RWPE2 (cell line): ENCODE results near the gene ARID3A.

Source experiments
- ATAC-seq: fragments of 200-7000 bp; cut with Tn5 transposase; 3 replicates; pipeline ENCODE4 v1.9.1; 2021; ENCODE audit warnings: low read depth
- DNase-seq: peaks from one replicate; pipeline ENCODE4 v3.0.0-alpha.2; 2020; ENCODE audit warnings: low spot score
- H3K27ac ChIP-seq: fragments of 450-650 bp; 2 replicates; pipeline ENCODE4 v1.5.1; 2017; ENCODE audit warnings: mild to moderate bottlenecking; ENCODE audit not compliant: poor library complexity, severe bottlenecking
- H3K27me3 ChIP-seq: fragments of 250-450 bp; sonication (Bioruptor Pico); 2 replicates; pipeline ENCODE4 v1.5.1; 2021; ENCODE audit warnings: mild to moderate bottlenecking, moderate library complexity; ENCODE audit not compliant: insufficient read depth, poor library complexity, severe bottlenecking
- H3K36me3 ChIP-seq: fragments of 250-450 bp; sonication (Bioruptor Pico); 2 replicates; pipeline ENCODE4 v1.5.1; 2020; ENCODE audit warnings: low read depth, mild to moderate bottlenecking, moderate library complexity
- H3K4me1 ChIP-seq: fragments of 250-450 bp; sonication (Bioruptor Pico); 2 replicates; pipeline ENCODE4 v1.5.1; 2021; ENCODE audit warnings: mild to moderate bottlenecking, moderate library complexity; ENCODE audit not compliant: insufficient read depth, poor library complexity, severe bottlenecking
- H3K4me3 ChIP-seq: fragments of 250-450 bp; sonication (Bioruptor Pico); 2 replicates; pipeline ENCODE4 v1.5.1; 2021; ENCODE audit warnings: mild to moderate bottlenecking, moderate library complexity; ENCODE audit not compliant: severe bottlenecking
- H3K9me3 ChIP-seq: fragments of 250-450 bp; sonication (Bioruptor Pico); 2 replicates; pipeline ENCODE4 v1.5.1; 2021; ENCODE audit warnings: mild to moderate bottlenecking, moderate library complexity; ENCODE audit not compliant: severe bottlenecking
- TF ChIP-seq, protein P1 (sequence below): fragments of 450-650 bp; IDR thresholded peaks from one replicate; pipeline ENCODE4 v1.5.1; 2017; ENCODE audit warnings: mild to moderate bottlenecking, moderate library complexity; ENCODE audit not compliant: poor library complexity, severe bottlenecking

The ARID3A gene

DNA sequence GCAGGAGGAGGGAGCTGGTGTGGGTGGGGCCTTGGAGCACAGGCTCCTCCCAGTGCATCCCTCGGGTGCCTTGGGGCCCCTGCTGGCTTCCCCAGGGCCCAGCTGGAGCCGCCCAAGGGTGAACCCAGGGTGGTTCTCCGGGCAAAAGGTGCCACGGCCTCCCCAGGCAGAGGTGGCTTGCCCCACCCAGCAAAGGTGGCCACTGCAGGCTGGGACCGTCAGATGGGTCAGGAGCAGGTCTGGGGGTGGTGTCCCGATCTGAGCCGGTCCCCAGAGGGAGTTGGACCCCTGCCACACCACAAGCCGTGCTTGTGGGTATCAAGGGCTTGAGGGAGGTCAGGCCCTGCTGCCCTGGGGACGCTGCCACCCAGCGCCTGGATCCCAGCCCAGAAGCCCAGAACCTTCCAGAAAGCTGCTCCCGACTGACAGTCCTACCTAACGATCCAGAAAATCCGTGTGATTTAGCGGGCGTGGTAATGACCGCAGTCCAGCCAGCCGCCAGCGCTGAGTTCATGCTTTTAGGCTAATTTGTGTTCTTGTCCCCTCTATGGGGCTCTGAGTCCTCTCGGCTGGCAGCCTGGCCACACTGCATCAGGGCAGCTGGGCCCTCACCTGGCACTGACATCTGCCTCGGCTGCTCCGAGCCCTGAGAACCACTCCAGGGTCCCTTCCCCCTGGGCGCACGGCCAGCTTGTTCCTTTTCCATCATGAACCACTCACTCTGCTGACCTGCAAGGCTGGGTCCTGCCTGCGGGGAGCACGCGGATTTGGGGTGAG lies 69.4 kb downstream of the ARID3A start:
- H3K4me3 ChIP-seq: no peak overlapping the region
- ATAC-seq (peak; percentile 19; the same call in 1 of the 3 replicates), DNase-seq (no peak)
- no peak overlapping the region for H3K27ac ChIP-seq
- TF ChIP-seq, protein P1, sequence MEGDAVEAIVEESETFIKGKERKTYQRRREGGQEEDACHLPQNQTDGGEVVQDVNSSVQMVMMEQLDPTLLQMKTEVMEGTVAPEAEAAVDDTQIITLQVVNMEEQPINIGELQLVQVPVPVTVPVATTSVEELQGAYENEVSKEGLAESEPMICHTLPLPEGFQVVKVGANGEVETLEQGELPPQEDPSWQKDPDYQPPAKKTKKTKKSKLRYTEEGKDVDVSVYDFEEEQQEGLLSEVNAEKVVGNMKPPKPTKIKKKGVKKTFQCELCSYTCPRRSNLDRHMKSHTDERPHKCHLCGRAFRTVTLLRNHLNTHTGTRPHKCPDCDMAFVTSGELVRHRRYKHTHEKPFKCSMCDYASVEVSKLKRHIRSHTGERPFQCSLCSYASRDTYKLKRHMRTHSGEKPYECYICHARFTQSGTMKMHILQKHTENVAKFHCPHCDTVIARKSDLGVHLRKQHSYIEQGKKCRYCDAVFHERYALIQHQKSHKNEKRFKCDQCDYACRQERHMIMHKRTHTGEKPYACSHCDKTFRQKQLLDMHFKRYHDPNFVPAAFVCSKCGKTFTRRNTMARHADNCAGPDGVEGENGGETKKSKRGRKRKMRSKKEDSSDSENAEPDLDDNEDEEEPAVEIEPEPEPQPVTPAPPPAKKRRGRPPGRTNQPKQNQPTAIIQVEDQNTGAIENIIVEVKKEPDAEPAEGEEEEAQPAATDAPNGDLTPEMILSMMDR: no peak
- peaks cover 34% of the 10 kb centered on the region for H3K27me3 ChIP-seq
- H3K4me1 ChIP-seq: no peaks in the 10 kb centered on the region
- H3K9me3 ChIP-seq: no peaks in the 10 kb centered on the region
- peaks cover 26% of the 10 kb centered on the region for H3K36me3 ChIP-seq

GRCh38 chr19:996051-996838 lies 70.4 kb downstream of the ARID3A start:
- peaks cover 17% of the 10 kb centered on the region for H3K36me3 ChIP-seq
- DNase-seq (no peak), ATAC-seq (peak; percentile 48)
- H3K27me3 ChIP-seq: peaks cover 40% of the 10 kb centered on the region
- TF ChIP-seq, protein P1: no peak
- no peaks in the 10 kb centered on the region for H3K4me1 ChIP-seq
- no peaks in the 10 kb centered on the region for H3K9me3 ChIP-seq
- no peak overlapping the region for H3K4me3 ChIP-seq
- no peak overlapping the region for H3K27ac ChIP-seq

DNA sequence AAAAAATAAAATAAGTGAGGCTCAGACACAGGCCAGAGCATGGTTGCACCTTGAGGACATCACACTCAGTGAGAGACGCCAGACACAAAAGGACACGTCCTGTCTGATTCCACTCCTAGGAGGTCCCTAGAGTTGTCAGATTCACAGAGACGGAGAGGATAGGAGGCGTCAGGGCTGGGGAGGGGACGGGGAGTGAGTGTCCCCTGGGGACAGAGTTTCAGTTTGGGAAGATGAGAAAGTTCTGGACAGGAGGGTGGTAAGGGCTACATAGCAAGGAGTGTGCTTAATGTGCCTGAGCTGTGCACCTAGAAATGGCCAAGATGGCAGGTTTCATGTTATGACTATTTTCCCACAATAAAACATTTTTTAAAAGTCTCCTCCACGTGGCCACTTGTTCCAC lies 72.2 kb downstream of the ARID3A start:
- no peak overlapping the region for H3K27ac ChIP-seq
- H3K4me1 ChIP-seq: no peaks in the 10 kb centered on the region
- no peak overlapping the region for H3K4me3 ChIP-seq
- TF ChIP-seq, protein P1: no peak
- no peak for ATAC-seq
- peaks cover 44% of the 10 kb centered on the region for H3K27me3 ChIP-seq
- H3K9me3 ChIP-seq: no peaks in the 10 kb centered on the region
- H3K36me3 ChIP-seq: peaks cover 10% of the 10 kb centered on the region
- no peak for DNase-seq

GRCh38 chr19:999379-999719 lies 73.5 kb downstream of the ARID3A start:
- DNase-seq (no peak), ATAC-seq (no peak)
- TF ChIP-seq, protein P1: no peak
- peaks cover 3% of the 10 kb centered on the region for H3K36me3 ChIP-seq
- H3K27ac ChIP-seq: no peak overlapping the region
- no peaks in the 10 kb centered on the region for H3K4me1 ChIP-seq
- peaks cover 44% of the 10 kb centered on the region for H3K27me3 ChIP-seq
- no peaks in the 10 kb centered on the region for H3K9me3 ChIP-seq
- no peak overlapping the region for H3K4me3 ChIP-seq
